Measurements from ENCODE around the gene DGKB.

DGKB gene

GRCh38 chr7:14521183-14521582 lies 381.4 kb downstream of the DGKB start:
- H3K4me3 ChIP-seq = no peak overlapping the region
- DNase-seq (ENCODE audit: low spot score) = no peak
- TF ChIP-seq CTCF (IDR thresholded peaks at IDR 0.05) = no peak

GRCh38 chr7:14510268-14510667 lies 392.3 kb downstream of the DGKB start:
- no peak overlapping the region for H3K4me3 ChIP-seq
- no peak for DNase-seq (ENCODE audit: low spot score)
- TF ChIP-seq CTCF (IDR thresholded peaks at IDR 0.05) = no peak
- H3K27ac ChIP-seq = no peak overlapping the region

More at GRCh38 chr7:14521183-14521582, 381.4 kb downstream of the DGKB start:
- no peak overlapping the region for H3K27ac ChIP-seq

- Histone ChIP-seq H3K4me3 (no peak overlapping the region), H3K27ac (no peak overlapping the region)
- no peak for TF ChIP-seq CTCF (IDR thresholded peaks at IDR 0.05)
- DNase-seq (ENCODE audit: low spot score) = no peak
These were observed 394.9 kb downstream of the DGKB start for GRCh38 chr7:14507617-14508016.

- H3K4me3 ChIP-seq = no peak overlapping the region
- TF ChIP-seq CTCF (IDR thresholded peaks at IDR 0.05) = no peak
These were observed 396.6 kb downstream of the DGKB start for GRCh38 chr7:14505906-14506305.

GRCh38 chr7:14504134-14504533 lies 398.4 kb downstream of the DGKB start:
- no peak overlapping the region for H3K27ac ChIP-seq
- no peak for TF ChIP-seq CTCF (IDR thresholded peaks at IDR 0.05)
- no peak overlapping the region for H3K4me3 ChIP-seq
- DNase-seq (ENCODE audit: low spot score) = no peak

More at GRCh38 chr7:14505906-14506305, 396.6 kb downstream of the DGKB start:
- H3K27ac ChIP-seq = no peak overlapping the region
- DNase-seq (ENCODE audit: low spot score) = no peak

GRCh38 chr7:14503623-14504022 lies 398.9 kb downstream of the DGKB start:
- no peak for DNase-seq (ENCODE audit: low spot score)
- Histone ChIP-seq H3K27ac (no peak overlapping the region), H3K4me3 (no peak overlapping the region)
- TF ChIP-seq CTCF (IDR thresholded peaks at IDR 0.05) = no peak

- no peak for TF ChIP-seq CTCF (IDR thresholded peaks at IDR 0.05)
- Histone ChIP-seq H3K27ac (no peak overlapping the region), H3K4me3 (no peak overlapping the region)
- DNase-seq (ENCODE audit: low spot score) = no peak
These were observed 401.1 kb downstream of the DGKB start for GRCh38 chr7:14501436-14501835.
